Measurements from ENCODE around the gene PRKD3.

DNA sequence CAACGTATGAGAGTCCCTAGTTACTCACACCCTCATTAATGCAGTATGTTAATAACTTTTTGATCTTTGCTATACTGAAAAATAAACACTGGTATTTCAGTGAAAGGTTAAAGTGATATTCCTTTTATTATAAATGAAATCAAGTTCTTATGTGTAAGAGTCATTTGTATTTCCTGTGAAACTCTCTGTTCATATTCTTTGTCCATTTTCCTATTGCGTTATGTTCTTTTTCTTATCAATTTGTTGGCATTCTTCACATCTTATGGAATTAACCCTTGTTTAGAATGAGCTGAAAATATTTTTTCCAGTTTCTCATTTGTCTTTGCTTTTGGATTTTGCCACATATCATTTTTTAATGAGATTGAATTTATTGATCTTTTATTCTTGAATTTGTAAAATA is 48.3 kb downstream of the PRKD3 start:
- TF ChIP-seq EGR1 (conservative IDR thresholded peaks at IDR 0.05) = no peak
- TF ChIP-seq JUN (IDR thresholded peaks at IDR 0.05; ENCODE audit: borderline replicate concordance, low read depth, low read length) = no peak
- no peak for TF ChIP-seq JUN (CRISPR knock-in tag; IDR thresholded peaks at IDR 0.05; ENCODE audit: borderline replicate concordance)
- TF ChIP-seq, protein P1, sequence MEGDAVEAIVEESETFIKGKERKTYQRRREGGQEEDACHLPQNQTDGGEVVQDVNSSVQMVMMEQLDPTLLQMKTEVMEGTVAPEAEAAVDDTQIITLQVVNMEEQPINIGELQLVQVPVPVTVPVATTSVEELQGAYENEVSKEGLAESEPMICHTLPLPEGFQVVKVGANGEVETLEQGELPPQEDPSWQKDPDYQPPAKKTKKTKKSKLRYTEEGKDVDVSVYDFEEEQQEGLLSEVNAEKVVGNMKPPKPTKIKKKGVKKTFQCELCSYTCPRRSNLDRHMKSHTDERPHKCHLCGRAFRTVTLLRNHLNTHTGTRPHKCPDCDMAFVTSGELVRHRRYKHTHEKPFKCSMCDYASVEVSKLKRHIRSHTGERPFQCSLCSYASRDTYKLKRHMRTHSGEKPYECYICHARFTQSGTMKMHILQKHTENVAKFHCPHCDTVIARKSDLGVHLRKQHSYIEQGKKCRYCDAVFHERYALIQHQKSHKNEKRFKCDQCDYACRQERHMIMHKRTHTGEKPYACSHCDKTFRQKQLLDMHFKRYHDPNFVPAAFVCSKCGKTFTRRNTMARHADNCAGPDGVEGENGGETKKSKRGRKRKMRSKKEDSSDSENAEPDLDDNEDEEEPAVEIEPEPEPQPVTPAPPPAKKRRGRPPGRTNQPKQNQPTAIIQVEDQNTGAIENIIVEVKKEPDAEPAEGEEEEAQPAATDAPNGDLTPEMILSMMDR (IDR thresholded peaks at IDR 0.05 in 2 of 3, conservative IDR thresholded peaks at IDR 0.05 in 1 of 3; ENCODE audit: insufficient read depth in 2 of 3, low read depth in 1 of 3, low read length in 3 of 3) = no peak
